Measurements from ENCODE around the gene FAM241B.

Gene FAM241B

GRCh38 chr10:69630651-69631400, 779 bp downstream of the FAM241B start:
- H3K9me3 ChIP-seq (ENCODE audit: insufficient read depth, low read length) = no peaks in the 10 kb centered on the region
- H2AFZ ChIP-seq (ENCODE audit: low read depth, low read length, severe bottlenecking) = no peak overlapping the region
- H3K36me3 ChIP-seq (ENCODE audit: low read length) = no peaks in the 10 kb centered on the region
- no peak overlapping the region for H3K9ac ChIP-seq (ENCODE audit: low read length)
- no peaks in the 10 kb centered on the region for H3F3A ChIP-seq (ENCODE audit: insufficient read depth)
- H3K4me2 ChIP-seq (ENCODE audit: low read depth, low read length, poor library complexity, severe bottlenecking) = no peak overlapping the region
- H3K9me2 ChIP-seq (replicated peaks; ENCODE audit: insufficient read depth, low read length) = no peaks in the 10 kb centered on the region
- no peaks in the 10 kb centered on the region for H3K79me2 ChIP-seq (ENCODE audit: insufficient read depth, low read length)
- H3K27me3 ChIP-seq (ENCODE audit: low read length) = no peaks in the 10 kb centered on the region
- H4K20me1 ChIP-seq (ENCODE audit: low read depth, low read length) = no peaks in the 10 kb centered on the region
- no peak overlapping the region for H3K4me3 ChIP-seq (ENCODE audit: insufficient read depth, low read length, poor library complexity, severe bottlenecking)
- TF ChIP-seq EZH2phosphoT487 (conservative IDR thresholded peaks at IDR 0.05; ENCODE audit: low read length) (no peak), CTCF (IDR thresholded peaks at IDR 0.05; ENCODE audit: insufficient read depth, low read length, poor library complexity, severe bottlenecking) (no peak)
- H3K27ac ChIP-seq (ENCODE audit: low read depth, low read length) = no peak overlapping the region

- H3K9ac ChIP-seq (ENCODE audit: low read length) = no peak overlapping the region
- no peaks in the 10 kb centered on the region for H3K27me3 ChIP-seq (ENCODE audit: low read length)
- H3K4me3 ChIP-seq (ENCODE audit: insufficient read depth, low read length, poor library complexity, severe bottlenecking) = no peak overlapping the region
- no peaks in the 10 kb centered on the region for H3K79me2 ChIP-seq (ENCODE audit: insufficient read depth, low read length)
- no peaks in the 10 kb centered on the region for H3K9me2 ChIP-seq (replicated peaks; ENCODE audit: insufficient read depth, low read length)
- TF ChIP-seq CTCF (IDR thresholded peaks at IDR 0.05; ENCODE audit: insufficient read depth, low read length, poor library complexity, severe bottlenecking) (no peak), EZH2phosphoT487 (conservative IDR thresholded peaks at IDR 0.05; ENCODE audit: low read length) (no peak)
- H3K36me3 ChIP-seq (ENCODE audit: low read length) = no peaks in the 10 kb centered on the region
- no peak overlapping the region for H2AFZ ChIP-seq (ENCODE audit: low read depth, low read length, severe bottlenecking)
- no peaks in the 10 kb centered on the region for H3F3A ChIP-seq (ENCODE audit: insufficient read depth)
- H3K4me2 ChIP-seq (ENCODE audit: low read depth, low read length, poor library complexity, severe bottlenecking) = no peak overlapping the region
- no peaks in the 10 kb centered on the region for H4K20me1 ChIP-seq (ENCODE audit: low read depth, low read length)
- no peak overlapping the region for H3K27ac ChIP-seq (ENCODE audit: low read depth, low read length)
- H3K9me3 ChIP-seq (ENCODE audit: insufficient read depth, low read length) = no peaks in the 10 kb centered on the region
These were observed 1.5 kb downstream of the FAM241B start for GRCh38 chr10:69631566-69631965.

- no peaks in the 10 kb centered on the region for H3K27me3 ChIP-seq (ENCODE audit: low read length)
These were observed 2.6 kb downstream of the FAM241B start for GRCh38 chr10:69632516-69633199.

More at GRCh38 chr10:69632516-69633199, 2.6 kb downstream of the FAM241B start:
- no peak for TF ChIP-seq CTCF (IDR thresholded peaks at IDR 0.05; ENCODE audit: insufficient read depth, low read length, poor library complexity, severe bottlenecking)
- no peak for TF ChIP-seq EZH2phosphoT487 (conservative IDR thresholded peaks at IDR 0.05; ENCODE audit: low read length)
- Histone ChIP-seq H3K9me2 (replicated peaks; ENCODE audit: insufficient read depth, low read length) (no peaks in the 10 kb centered on the region), H3K9ac (ENCODE audit: low read length) (no peak overlapping the region), H3K9me3 (ENCODE audit: insufficient read depth, low read length) (no peaks in the 10 kb centered on the region), H3K4me2 (ENCODE audit: low read depth, low read length, poor library complexity, severe bottlenecking) (no peak overlapping the region), H2AFZ (ENCODE audit: low read depth, low read length, severe bottlenecking) (no peak overlapping the region), H3F3A (ENCODE audit: insufficient read depth) (no peaks in the 10 kb centered on the region), H3K36me3 (ENCODE audit: low read length) (no peaks in the 10 kb centered on the region), H3K4me3 (ENCODE audit: insufficient read depth, low read length, poor library complexity, severe bottlenecking) (no peak overlapping the region), H3K79me2 (ENCODE audit: insufficient read depth, low read length) (no peaks in the 10 kb centered on the region), H4K20me1 (ENCODE audit: low read depth, low read length) (no peaks in the 10 kb centered on the region), H3K27ac (ENCODE audit: low read depth, low read length) (no peak overlapping the region)
